ENCODE data around the gene NSMF. TPM values are rescaled to one million over a fixed set of nuclear protein-coding genes. Genes with fewer than 3 reads are reported as not detected.

The NSMF gene
- total and polyA plus RNA-seq, 2 experiments from 2014 or later = 73.0 to 107 TPM

DNA sequence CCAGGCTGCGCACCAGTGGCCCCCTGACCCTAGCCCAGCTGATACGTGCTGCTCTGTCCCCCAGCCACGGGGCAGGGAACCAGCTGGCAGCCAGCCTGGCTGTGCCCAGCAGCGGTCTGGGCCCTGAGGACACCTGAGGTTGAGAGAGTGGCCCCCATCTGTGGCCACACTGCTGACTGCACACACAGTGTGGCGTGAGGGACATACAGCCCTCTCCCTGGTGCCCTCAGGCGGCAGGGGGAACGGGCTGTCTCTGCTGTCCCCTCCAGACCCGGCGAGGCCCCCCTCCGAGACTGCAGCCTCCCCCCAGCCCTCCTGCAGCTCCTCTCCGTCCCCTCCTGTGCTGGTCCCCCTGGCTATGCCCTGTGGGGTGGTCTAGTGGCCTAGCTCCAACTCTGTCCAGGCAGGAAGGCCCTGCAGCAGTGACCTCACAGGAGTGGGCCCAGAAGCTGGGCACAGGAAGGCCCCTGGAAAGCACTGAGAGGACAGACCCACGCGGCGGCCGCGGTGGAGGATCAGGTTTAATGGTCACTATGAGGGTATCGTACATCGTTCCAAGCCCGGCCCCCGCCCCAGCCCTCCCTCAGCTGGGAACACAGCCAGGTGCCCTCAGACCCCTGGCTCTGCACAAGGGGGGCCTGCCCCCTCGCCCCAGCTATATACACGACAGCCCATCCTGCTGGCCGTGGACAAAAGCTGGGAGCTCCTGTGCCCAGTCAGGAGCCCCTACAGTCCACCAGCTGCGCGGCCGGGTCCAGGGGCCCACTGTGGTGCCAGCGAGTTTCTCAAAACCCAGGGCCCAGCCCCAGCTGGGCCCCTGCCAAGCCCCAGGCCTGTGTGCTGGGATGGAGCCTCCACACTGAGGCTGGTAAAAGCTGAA lies 11.2 kb downstream of the NSMF start:
- TF ChIP-seq, protein P1, sequence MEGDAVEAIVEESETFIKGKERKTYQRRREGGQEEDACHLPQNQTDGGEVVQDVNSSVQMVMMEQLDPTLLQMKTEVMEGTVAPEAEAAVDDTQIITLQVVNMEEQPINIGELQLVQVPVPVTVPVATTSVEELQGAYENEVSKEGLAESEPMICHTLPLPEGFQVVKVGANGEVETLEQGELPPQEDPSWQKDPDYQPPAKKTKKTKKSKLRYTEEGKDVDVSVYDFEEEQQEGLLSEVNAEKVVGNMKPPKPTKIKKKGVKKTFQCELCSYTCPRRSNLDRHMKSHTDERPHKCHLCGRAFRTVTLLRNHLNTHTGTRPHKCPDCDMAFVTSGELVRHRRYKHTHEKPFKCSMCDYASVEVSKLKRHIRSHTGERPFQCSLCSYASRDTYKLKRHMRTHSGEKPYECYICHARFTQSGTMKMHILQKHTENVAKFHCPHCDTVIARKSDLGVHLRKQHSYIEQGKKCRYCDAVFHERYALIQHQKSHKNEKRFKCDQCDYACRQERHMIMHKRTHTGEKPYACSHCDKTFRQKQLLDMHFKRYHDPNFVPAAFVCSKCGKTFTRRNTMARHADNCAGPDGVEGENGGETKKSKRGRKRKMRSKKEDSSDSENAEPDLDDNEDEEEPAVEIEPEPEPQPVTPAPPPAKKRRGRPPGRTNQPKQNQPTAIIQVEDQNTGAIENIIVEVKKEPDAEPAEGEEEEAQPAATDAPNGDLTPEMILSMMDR (IDR thresholded peaks at IDR 0.05; ENCODE audit: low read depth, low read length) = no peak
- no peak for DNase-seq (ENCODE audit: low read depth in 1 of 2, low spot score in 1 of 2)
- no peak overlapping the region for H3K27ac ChIP-seq

DNA sequence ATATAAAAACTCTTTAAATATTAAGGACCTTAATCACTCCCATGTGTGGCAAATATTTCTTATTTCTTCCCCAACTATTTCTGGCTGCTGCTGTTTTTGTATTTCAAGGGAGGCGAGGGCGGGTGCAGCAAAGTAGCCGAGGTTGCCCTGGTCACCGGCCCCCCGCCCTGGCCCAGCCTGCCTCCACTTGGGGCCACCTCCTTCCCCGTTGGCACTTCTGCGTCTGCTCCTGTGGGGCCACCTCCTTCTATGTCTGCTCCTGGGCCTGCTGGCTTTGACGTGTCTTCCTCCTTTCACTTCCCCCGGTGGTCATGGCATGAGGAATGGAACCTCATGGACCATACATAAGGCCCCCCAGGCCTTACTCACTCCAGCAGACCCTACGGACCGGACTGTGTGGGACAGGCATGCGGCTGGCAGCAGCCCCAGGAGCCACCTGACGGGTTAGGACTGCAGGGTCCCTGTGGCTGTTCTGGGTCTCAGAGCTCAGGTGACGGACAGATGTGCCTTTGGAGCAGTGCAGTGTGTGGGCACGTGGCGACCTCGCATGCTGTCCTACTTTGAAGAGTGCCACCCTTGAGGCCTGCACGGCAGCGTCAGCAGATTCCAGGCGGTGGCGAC lies 12.2 kb downstream of the NSMF start:
- Histone ChIP-seq H3K36me3 (no peaks in the 10 kb centered on the region), H3K9me3 (ENCODE audit: low read depth) (no peaks in the 10 kb centered on the region), H3K27me3 (peaks cover 13% of the 10 kb centered on the region), H3K4me1 (ENCODE audit: low read depth) (no peaks in the 10 kb centered on the region), H3K4me3 (no peak overlapping the region), H3K27ac (no peak overlapping the region)
- TF ChIP-seq, protein P1 (IDR thresholded peaks at IDR 0.05; ENCODE audit: low read depth, low read length) = no peak
- no peak for DNase-seq (ENCODE audit: low read depth in 1 of 2, low spot score in 1 of 2)

More for the DNA sequence above, 11.2 kb downstream of the NSMF start:
- H3K36me3 ChIP-seq = no peaks in the 10 kb centered on the region
- peaks cover 3% of the 10 kb centered on the region for H3K27me3 ChIP-seq
- no peak overlapping the region for H3K4me3 ChIP-seq
- no peaks in the 10 kb centered on the region for H3K9me3 ChIP-seq (ENCODE audit: low read depth)
- no peaks in the 10 kb centered on the region for H3K4me1 ChIP-seq (ENCODE audit: low read depth)

DNA sequence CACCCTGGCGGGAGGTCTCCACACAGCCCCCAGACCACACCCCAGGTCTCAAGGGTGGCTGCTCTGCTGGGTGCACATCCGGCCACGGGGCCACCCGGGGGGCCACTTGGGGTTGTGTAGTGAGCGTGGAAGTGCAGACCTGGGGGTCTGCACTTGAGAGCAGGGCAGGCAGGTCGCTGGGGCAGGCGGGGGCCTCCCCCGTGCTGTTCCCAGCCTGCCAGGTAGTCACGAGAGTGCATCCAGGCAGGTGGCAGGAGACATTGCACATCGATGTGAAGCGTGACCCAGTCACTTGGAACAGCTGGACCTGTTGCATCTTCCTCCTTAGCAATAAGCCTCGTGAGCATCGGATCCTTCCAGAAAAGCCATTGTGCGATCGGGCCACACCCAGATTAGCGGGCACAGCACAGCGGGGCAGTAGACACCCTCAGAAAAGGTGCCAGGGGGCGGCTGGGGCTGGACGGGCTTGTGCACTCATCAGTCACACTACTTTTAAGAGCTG lies 13.2 kb downstream of the NSMF start:
- no peaks in the 10 kb centered on the region for H3K9me3 ChIP-seq (ENCODE audit: low read depth)
- no peak for DNase-seq (ENCODE audit: low read depth in 1 of 2, low spot score in 1 of 2)
- no peak overlapping the region for H3K27ac ChIP-seq
- no peaks in the 10 kb centered on the region for H3K4me1 ChIP-seq (ENCODE audit: low read depth)
- H3K27me3 ChIP-seq = peaks cover 20% of the 10 kb centered on the region
- no peaks in the 10 kb centered on the region for H3K36me3 ChIP-seq
- TF ChIP-seq, protein P1 (IDR thresholded peaks at IDR 0.05; ENCODE audit: low read depth, low read length) = no peak
- H3K4me3 ChIP-seq = no peak overlapping the region

DNA sequence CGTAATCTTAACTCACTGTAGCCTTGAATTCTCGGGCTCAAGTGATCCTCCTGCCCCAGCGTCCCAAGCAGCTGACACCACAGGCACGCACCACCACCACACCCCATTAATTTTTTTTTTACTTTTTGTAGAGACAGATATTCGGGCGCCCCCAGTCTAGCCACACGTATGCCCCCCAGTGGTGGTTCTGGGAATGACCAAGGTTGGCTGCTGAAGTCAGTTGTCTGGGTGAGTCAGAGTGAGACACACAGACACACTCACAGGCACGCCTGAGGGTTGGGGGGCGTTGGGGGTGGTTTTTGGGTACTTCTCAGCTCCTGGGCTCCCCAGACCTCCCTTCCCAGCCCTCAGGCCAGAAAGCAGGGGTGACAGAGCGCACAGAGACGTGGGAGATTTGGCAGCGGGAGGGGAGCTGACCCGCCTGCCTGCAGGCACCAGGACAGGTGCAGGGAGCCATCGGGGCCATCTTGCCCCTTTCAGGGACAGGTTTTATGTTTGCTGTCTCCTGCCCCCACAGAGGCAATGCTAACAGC lies 13.8 kb downstream of the NSMF start:
- no peak overlapping the region for H3K4me3 ChIP-seq
- DNase-seq (ENCODE audit: low read depth in 1 of 2, low spot score in 1 of 2) = peak; percentile 74 to 75
- TF ChIP-seq, protein P1 (IDR thresholded peaks at IDR 0.05; ENCODE audit: low read depth, low read length) = peak; percentile 87
- no peak overlapping the region for H3K27ac ChIP-seq
- peaks cover 20% of the 10 kb centered on the region for H3K27me3 ChIP-seq
- no peaks in the 10 kb centered on the region for H3K4me1 ChIP-seq (ENCODE audit: low read depth)
- no peaks in the 10 kb centered on the region for H3K36me3 ChIP-seq
- H3K9me3 ChIP-seq (ENCODE audit: low read depth) = no peaks in the 10 kb centered on the region

DNA sequence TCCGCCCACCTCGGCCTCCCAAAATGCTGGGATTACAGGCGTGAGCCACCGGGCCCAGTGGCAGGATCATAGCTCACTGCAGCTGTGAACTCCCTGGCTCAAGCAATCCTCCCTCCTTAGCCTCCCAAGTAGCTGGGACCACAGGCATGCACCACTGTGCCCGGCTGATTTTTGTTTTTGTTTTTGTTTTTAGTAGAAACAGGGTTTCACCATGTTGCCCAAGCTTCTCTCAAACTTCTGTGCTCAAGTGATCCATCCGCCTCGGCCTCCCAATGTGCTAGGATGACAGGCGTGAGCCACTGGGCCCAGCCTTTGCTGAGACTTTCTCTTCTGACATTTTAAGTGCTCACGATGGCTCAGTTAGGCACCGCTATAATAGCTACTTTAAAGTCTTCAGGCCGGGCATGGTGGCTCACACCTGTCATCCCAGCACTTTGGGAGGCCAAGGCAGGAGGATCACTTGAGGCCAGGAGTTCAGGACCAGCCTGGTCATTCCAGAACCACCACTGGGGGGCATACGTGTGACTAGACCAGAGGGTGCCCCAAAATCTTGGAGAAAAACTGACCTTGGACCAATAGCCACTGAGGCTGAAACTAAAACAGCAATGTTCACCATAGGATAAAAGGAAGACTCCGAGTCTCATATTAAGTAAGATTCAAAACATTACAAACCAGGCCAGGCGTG lies 14.9 kb downstream of the NSMF start:
- H3K4me3 ChIP-seq = no peak overlapping the region
- H3K27me3 ChIP-seq = peaks cover 20% of the 10 kb centered on the region
- H3K4me1 ChIP-seq (ENCODE audit: low read depth) = no peaks in the 10 kb centered on the region
- H3K27ac ChIP-seq = no peak overlapping the region
- H3K36me3 ChIP-seq = no peaks in the 10 kb centered on the region
- H3K9me3 ChIP-seq (ENCODE audit: low read depth) = no peaks in the 10 kb centered on the region
- TF ChIP-seq, protein P1 (IDR thresholded peaks at IDR 0.05; ENCODE audit: low read depth, low read length) = no peak
- DNase-seq (ENCODE audit: low read depth in 1 of 2, low spot score in 1 of 2) = no peak
